Sigmoid colon (tissue), 7 donors: Measurements from ENCODE around the gene PAQR4. TPM values are rescaled to one million over a fixed set of nuclear protein-coding genes. Genes with fewer than 3 reads are reported as not detected.

Source experiments
- DNase-seq: peaks from one replicate; pipeline ENCODE4 v3.0.0-alpha.2; 2019
- H3K27ac ChIP-seq, 4 donors: fragments of 200-600 bp; sonication (generic); one replicate each; pipeline ENCODE4 v1.5.1; 2016 to 2019; ENCODE audit warnings: mild to moderate bottlenecking in 1 of 4
- H3K27me3 ChIP-seq, 3 donors: fragments of 200-600 bp; sonication (generic); one replicate each; pipeline ENCODE4 v1.5.1; 2019; ENCODE audit warnings: mild to moderate bottlenecking in 1 of 3
- H3K36me3 ChIP-seq, 4 donors: fragments of 200-600 bp; sonication (generic); one replicate each; pipeline ENCODE4 v1.5.1; 2016 to 2019
- H3K4me1 ChIP-seq, 4 donors: fragments of 200-600 bp; sonication (generic); one replicate each; pipeline ENCODE4 v1.5.1; 2017 to 2019
- H3K4me3 ChIP-seq, 4 donors: fragments of 200-600 bp; sonication (generic); one replicate each; pipeline ENCODE4 v1.5.1; 2017 to 2019; ENCODE audit warnings: mild to moderate bottlenecking in 2 of 4, moderate library complexity in 1 of 4
- H3K9me3 ChIP-seq, 4 donors: fragments of 200-600 bp in 3 of 4; sonication (generic) in 3 of 4; one replicate each; pipeline versions ENCODE4 v1.5.1 to v1.6.1; 2013 to 2019
- CTCF ChIP-seq, 4 experiments: fragments of 450-650 bp in 3 of 4; fragments of 200-600 bp in 1 of 4; IDR thresholded peaks; one replicate each; pipeline ENCODE4 v1.5.1; 2016 to 2019; ENCODE audit warnings: antibody characterized with exemption in 4 of 4, mild to moderate bottlenecking in 3 of 4, moderate library complexity in 2 of 4
- EP300 ChIP-seq, 4 donors: sonication (generic); formaldehyde crosslinking; IDR thresholded peaks; one replicate each; pipeline ENCODE4 v1.6.1; 2017; ENCODE audit warnings: antibody characterized with exemption in 4 of 4
- POLR2A ChIP-seq, 2 donors: fragments of 450-650 bp; IDR thresholded peaks; one replicate each; pipeline ENCODE4 v1.6.1; 2016; ENCODE audit warnings: antibody characterized with exemption in 2 of 2, mild to moderate bottlenecking in 2 of 2, moderate library complexity in 2 of 2
- POLR2AphosphoS5 ChIP-seq, 4 donors: sonication (generic); formaldehyde crosslinking; IDR thresholded peaks; one replicate each; pipeline ENCODE4 v1.6.1; 2017; ENCODE audit warnings: antibody characterized with exemption in 4 of 4
- WGBS, 2 donors: extraction: QIAGEN DNeasy Blood & Tissue Kit; methylation state at CpG; one replicate each; pipeline ENCODE4 v1.1.7; 2013; 5-methylcytosine and 5-hydroxymethylcytosine counted together
- intact Hi-C: fragments of 100-400 bp; cut with DNase I; formaldehyde crosslinking; loops from one replicate; pipeline ENCODE4 v1.15.1; 2023
- polyA plus RNA-seq, 3 donors: library from polyadenylated mRNA; stranded (reverse); fragments of 200-250 nt; gene quantifications; one replicate each; pipeline ENCODE4 v1.2.3, GENCODE V29; 2013
- total RNA-seq, 4 donors: library from RNA; depleted of rRNA; stranded (reverse); fragments of >200 nt; gene quantifications; one replicate each; pipeline ENCODE4 v1.1.0, GENCODE V29; 2016
- donor health status: healthy with polysubstance abuse.
- donor health status: Bipolar disorder and iron deficiency.
- donor health status: healthy.

PAQR4 gene
- total and polyA plus RNA-seq, 7 donors: 0.83 to 22.1 (median 3.6) TPM

- WGBS, 2 donors: 77 to 85% methylated on average over 20 of the region's 20 CpGs
- Histone ChIP-seq H3K4me1 (peaks cover 0 to 34% (median 32%) of the 10 kb centered on the region in 4 donors), H3K27ac (no peak overlapping the region), H3K27me3 (peaks cover 19 to 50% (median 45%) of the 10 kb centered on the region in 3 donors), H3K9me3 (no peaks in the 10 kb centered on the region), H3K36me3 (no peaks in the 10 kb centered on the region), H3K4me3 (no peak overlapping the region)
- intact Hi-C loops: no loop called here
- no peak for DNase-seq
- no peak for TF ChIP-seq EP300 (IDR thresholded peaks at IDR 0.05)
- no peak for TF ChIP-seq POLR2A (IDR thresholded peaks at IDR 0.05)
- no peak for TF ChIP-seq CTCF (IDR thresholded peaks at IDR 0.05)
- TF ChIP-seq POLR2AphosphoS5 (IDR thresholded peaks at IDR 0.05): no peak
Observed at GRCh38 chr16:3017344-3017743, 48.2 kb downstream of the PAQR4 start.

DNA sequence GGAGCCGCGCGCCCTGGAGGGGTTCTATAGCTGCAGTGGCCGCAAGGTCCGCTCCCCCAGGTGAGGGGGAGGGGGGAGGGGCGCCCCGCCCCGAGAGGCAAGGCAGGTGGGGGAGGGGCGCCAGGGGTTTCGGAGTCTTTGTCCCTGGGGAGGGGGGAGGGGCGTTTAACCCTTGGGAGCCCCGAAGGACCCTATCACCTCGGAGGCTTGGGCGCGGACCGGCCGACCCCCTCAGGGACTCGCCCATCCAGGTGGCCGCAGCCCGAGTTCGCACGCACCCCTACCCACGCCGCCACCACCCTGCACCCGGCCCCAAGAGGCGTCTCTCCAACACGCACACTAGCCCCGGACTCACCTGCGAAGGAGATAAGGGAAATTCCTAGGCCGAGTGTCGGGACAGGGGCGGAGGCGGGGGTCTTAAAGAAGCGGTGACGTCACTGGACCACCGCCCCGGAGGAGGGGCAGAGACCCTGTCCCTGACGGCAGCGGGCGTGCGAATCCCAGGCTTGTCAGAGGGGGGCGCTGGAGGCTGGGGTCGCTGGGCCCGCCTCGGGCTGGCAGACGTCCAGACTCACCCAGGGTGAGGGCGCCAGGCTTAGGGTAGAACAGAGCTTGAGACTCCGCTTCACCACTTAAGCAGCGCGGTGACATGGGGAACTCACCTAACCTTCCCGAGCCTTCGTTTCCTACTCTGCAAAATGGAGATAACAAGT is 48.8 kb downstream of the PAQR4 start, which contains the start of gene CLDN6:
Gene CLDN6 (minus strand): TSS at position 390 of the 713 bp plus-strand sequence. CDS start 2,162 bp downstream, outside the sequence.
- TF ChIP-seq POLR2AphosphoS5 (IDR thresholded peaks at IDR 0.05) (no peak), POLR2A (IDR thresholded peaks at IDR 0.05) (no peak), EP300 (IDR thresholded peaks at IDR 0.05) (no peak), CTCF (IDR thresholded peaks at IDR 0.05) (no peak)
- WGBS, 2 donors: 14% methylated on average over 52 of the region's 52 CpGs

DNA sequence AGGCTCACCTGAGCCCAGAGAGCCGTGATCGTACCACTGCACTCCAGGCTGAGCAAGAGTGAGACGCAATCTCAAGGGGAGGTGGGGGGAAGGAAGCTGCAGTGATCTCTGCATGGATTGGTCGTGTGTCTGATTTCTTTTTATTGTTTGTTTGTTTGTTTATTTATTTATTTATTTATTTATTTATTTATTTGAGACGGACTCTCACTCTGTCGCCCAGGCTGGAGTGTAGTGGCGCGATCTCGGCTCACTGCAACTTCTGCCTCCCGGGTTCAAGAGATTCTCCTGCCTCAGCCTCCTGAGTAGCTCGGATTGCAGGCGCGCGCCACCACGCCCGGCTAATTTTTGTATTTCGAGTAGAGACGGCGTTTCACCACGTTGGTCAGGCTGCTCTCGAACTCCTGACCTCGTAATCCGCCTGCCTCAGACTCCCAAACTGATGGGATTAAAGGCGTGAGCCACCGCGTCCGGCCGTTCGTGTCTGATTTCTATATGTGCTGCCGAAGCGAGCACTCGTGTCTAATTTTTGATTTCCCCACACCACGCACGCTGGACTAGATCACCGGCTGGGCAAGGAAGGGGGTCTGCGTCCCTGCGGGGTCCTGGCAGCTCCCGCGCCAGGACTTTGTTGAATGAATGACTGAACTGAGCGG is 50.6 kb downstream of the PAQR4 start:
- Histone ChIP-seq H3K9me3 (no peaks in the 10 kb centered on the region), H3K4me3 (peak overlapping the region in 3 of 4 donors; percentile 57 to 74 (median 65)), H3K27ac (peak overlapping the region; percentile 98 to 99 (median 98)), H3K4me1 (peaks cover 0 to 54% (median 49%) of the 10 kb centered on the region in 4 donors), H3K36me3 (no peaks in the 10 kb centered on the region), H3K27me3 (peaks cover 17 to 28% (median 24%) of the 10 kb centered on the region in 3 donors)
- WGBS, 2 donors: 19 to 30% methylated on average over 40 of the region's 40 CpGs
- TF ChIP-seq POLR2AphosphoS5 (IDR thresholded peaks at IDR 0.05) (no peak), EP300 (IDR thresholded peaks at IDR 0.05) (no peak), POLR2A (IDR thresholded peaks at IDR 0.05) (no peak), CTCF (IDR thresholded peaks at IDR 0.05) (no peak)
- no peak for DNase-seq
- intact Hi-C loops: loop anchor here (2.0 kb wide), 1 partner anchor 263 kb away; the partner anchor contains the start of gene ZNF263

More for the DNA sequence above, 48.8 kb downstream of the PAQR4 start, which contains the start of gene CLDN6:
- no peak within 1 kb of the TSS for H3K4me3 ChIP-seq
- H3K9me3 ChIP-seq: no peaks in the 10 kb centered on the region
- intact Hi-C loops: no loop called here
- H3K4me1 ChIP-seq: peaks cover 0 to 40% (median 38%) of the 10 kb centered on the region in 4 donors
- DNase-seq: no peak
- no peaks in the 10 kb centered on the region for H3K36me3 ChIP-seq
- peaks cover 19 to 44% (median 39%) of the 10 kb centered on the region in 3 donors for H3K27me3 ChIP-seq
- no peak within 1 kb of the TSS for H3K27ac ChIP-seq

GRCh38 chr16:3020247-3020603 is 51.1 kb downstream of the PAQR4 start, which contains the start of gene TNFRSF12A:
Gene TNFRSF12A (plus strand): TSS chr16:3020368. CDS start chr16:3020398, 30 bp downstream.
- TF ChIP-seq EP300 (IDR thresholded peaks at IDR 0.05) (no peak), CTCF (IDR thresholded peaks at IDR 0.05) (no peak), POLR2A (IDR thresholded peaks at IDR 0.05) (peak in 1 of 2 donors; percentile 51), POLR2AphosphoS5 (IDR thresholded peaks at IDR 0.05) (peak; percentile 56 to 90 (median 88))
- peaks cover 0 to 59% (median 53%) of the 10 kb centered on the region in 4 donors for H3K4me1 ChIP-seq
- peak within 1 kb of the TSS; percentile 46 to 74 (median 61) for H3K4me3 ChIP-seq
- intact Hi-C loops: loop anchor here (2.0 kb wide), 1 partner anchor 263 kb away; the partner anchor contains the start of gene ZNF263
- H3K27me3 ChIP-seq: peaks cover 17 to 28% (median 24%) of the 10 kb centered on the region in 3 donors
- peak; percentile 83 for DNase-seq
- no peaks in the 10 kb centered on the region for H3K36me3 ChIP-seq
- H3K9me3 ChIP-seq: no peaks in the 10 kb centered on the region
- 1% methylated on average over 49 of the region's 49 CpGs for WGBS, 2 donors
- H3K27ac ChIP-seq: peak within 1 kb of the TSS; percentile 98 to 99 (median 98)
